ENCODE results near the gene PSME1.

DNA sequence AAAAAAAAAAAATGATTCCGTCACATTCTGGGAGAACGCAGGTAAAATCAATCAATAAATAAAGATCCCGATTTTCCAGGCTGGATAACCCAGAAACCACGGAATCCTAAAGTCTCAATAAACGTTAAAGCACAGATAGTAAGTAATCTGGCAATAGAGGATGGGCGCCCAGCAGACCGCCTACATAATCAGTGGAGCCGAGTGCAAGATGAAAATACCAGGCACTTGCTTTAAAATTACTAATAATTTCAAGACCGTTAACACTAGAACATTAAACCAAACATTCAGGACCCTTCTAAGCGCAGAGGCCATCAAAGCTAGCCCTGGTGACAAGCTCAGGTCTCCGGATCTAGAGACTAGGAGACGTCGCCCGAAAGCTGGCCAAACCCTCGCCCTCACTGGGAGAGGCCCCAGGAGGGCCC, 22.6 kb upstream of the PSME1 start:
- TF ChIP-seq POLR2A (IDR thresholded peaks at IDR 0.05) = no peak
- TF ChIP-seq, protein P1, sequence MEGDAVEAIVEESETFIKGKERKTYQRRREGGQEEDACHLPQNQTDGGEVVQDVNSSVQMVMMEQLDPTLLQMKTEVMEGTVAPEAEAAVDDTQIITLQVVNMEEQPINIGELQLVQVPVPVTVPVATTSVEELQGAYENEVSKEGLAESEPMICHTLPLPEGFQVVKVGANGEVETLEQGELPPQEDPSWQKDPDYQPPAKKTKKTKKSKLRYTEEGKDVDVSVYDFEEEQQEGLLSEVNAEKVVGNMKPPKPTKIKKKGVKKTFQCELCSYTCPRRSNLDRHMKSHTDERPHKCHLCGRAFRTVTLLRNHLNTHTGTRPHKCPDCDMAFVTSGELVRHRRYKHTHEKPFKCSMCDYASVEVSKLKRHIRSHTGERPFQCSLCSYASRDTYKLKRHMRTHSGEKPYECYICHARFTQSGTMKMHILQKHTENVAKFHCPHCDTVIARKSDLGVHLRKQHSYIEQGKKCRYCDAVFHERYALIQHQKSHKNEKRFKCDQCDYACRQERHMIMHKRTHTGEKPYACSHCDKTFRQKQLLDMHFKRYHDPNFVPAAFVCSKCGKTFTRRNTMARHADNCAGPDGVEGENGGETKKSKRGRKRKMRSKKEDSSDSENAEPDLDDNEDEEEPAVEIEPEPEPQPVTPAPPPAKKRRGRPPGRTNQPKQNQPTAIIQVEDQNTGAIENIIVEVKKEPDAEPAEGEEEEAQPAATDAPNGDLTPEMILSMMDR (IDR thresholded peaks at IDR 0.05) = no peak
